Upper lobe of left lung (tissue), 6 donors: ENCODE data around the gene DALRD3. TPM values are rescaled to one million over a fixed set of nuclear protein-coding genes. Genes with fewer than 3 reads are reported as not detected.

Experiments used
- ATAC-seq, 2 donors: fragments of 200-7000 bp; cut with Tn5 transposase; one replicate each; pipeline ENCODE4 v1.9.1; 2022; ENCODE audit warnings: mild to moderate bottlenecking in 2 of 2, moderate library complexity in 2 of 2; ENCODE audit not compliant: low FRiP score in 2 of 2
- DNase-seq, 2 donors: peaks; one replicate each; pipeline ENCODE4 v3.0.0-alpha.2; 2019 to 2020
- H3K27ac ChIP-seq, 4 donors: fragments of 200-600 bp; sonication (generic); one replicate each; pipeline ENCODE4 v1.5.1; 2016 to 2019
- H3K27me3 ChIP-seq, 4 donors: fragments of 200-600 bp; sonication (generic); one replicate each; pipeline ENCODE4 v1.5.1; 2017 to 2019
- H3K36me3 ChIP-seq, 4 donors: fragments of 200-600 bp; sonication (generic); one replicate each; pipeline ENCODE4 v1.5.1; 2016 to 2019
- H3K4me1 ChIP-seq, 4 donors: fragments of 200-600 bp; sonication (generic); one replicate each; pipeline ENCODE4 v1.5.1; 2018 to 2019
- H3K4me3 ChIP-seq, 4 donors: fragments of 200-600 bp; sonication (generic); one replicate each; pipeline ENCODE4 v1.5.1; 2017 to 2019; ENCODE audit warnings: mild to moderate bottlenecking in 2 of 4, moderate library complexity in 1 of 4
- H3K9me3 ChIP-seq, 4 donors: fragments of 200-600 bp; sonication (generic); one replicate each; pipeline ENCODE4 v1.5.1; 2018 to 2019
- CTCF ChIP-seq, 6 experiments: fragments of 450-650 bp in 4 of 6; fragments of 200-600 bp in 2 of 6; sonication (generic) in 2 of 6; IDR thresholded peaks; one replicate each; pipeline ENCODE4 v1.5.1; 2016 to 2019; ENCODE audit warnings: antibody characterized with exemption in 6 of 6
- EP300 ChIP-seq, 4 donors: sonication (generic); formaldehyde crosslinking; IDR thresholded peaks; one replicate each; pipeline ENCODE4 v1.5.1; 2017; ENCODE audit warnings: antibody characterized with exemption in 4 of 4, control low read depth in 2 of 4
- POLR2A ChIP-seq, 4 donors: fragments of 450-650 bp; IDR thresholded peaks; one replicate each; pipeline ENCODE4 v1.5.1; 2016 to 2017; ENCODE audit warnings: antibody characterized with exemption in 4 of 4, mild to moderate bottlenecking in 2 of 4
- POLR2AphosphoS5 ChIP-seq, 2 donors: sonication (generic); formaldehyde crosslinking; IDR thresholded peaks; one replicate each; pipeline ENCODE4 v1.5.1; 2017; ENCODE audit warnings: antibody characterized with exemption in 2 of 2
- WGBS, 2 donors: methylation state at CpG; one replicate each; pipeline ENCODE4 v1.1.5; 2017 to 2018; 5-methylcytosine and 5-hydroxymethylcytosine counted together
- total RNA-seq, 6 donors: library from RNA; depleted of rRNA in 4 of 6; stranded (reverse); fragments of >200 nt in 4 of 6; gene quantifications; one replicate each; pipeline versions ENCODE4 v1.1.0 to v1.2.1, GENCODE V29; 2016 to 2021
- donor health status: DM: no; HTN: no; CAD: no; lungs with moderate emphysema.
- donor health status: DM: no; HTN: yes; CAD: no; lungs with severe emphysema.

Gene DALRD3
- total RNA-seq, 6 donors from 2014 or later, result 28.5 to 67.1 (median 35.7) TPM

- Histone ChIP-seq H3K36me3 (peaks cover 0 to 5% (median 2%) of the 10 kb centered on the region in 4 donors), H3K4me3 (peak overlapping the region; percentile 72 to 98 (median 89)), H3K27ac (peak overlapping the region; percentile 94 to 98 (median 97)), H3K27me3 (no peaks in the 10 kb centered on the region), H3K9me3 (no peaks in the 10 kb centered on the region), H3K4me1 (peaks cover 17 to 32% (median 18%) of the 10 kb centered on the region in 4 donors)
- 0 to 4% methylated on average over 2 to 29 of the region's 32 CpGs for WGBS, 2 donors
- DNase-seq (peak; percentile 50 to 88), ATAC-seq (peak; percentile 16 to 34)
- no peak for TF ChIP-seq POLR2AphosphoS5 (IDR thresholded peaks at IDR 0.05)
- TF ChIP-seq CTCF (IDR thresholded peaks at IDR 0.05), result no peak
- no peak for TF ChIP-seq POLR2A (IDR thresholded peaks at IDR 0.05)
Measured at GRCh38 chr3:49006408-49007067, 11.8 kb downstream of the DALRD3 start.

- TF ChIP-seq POLR2AphosphoS5 (IDR thresholded peaks at IDR 0.05) (no peak), POLR2A (IDR thresholded peaks at IDR 0.05) (no peak), EP300 (IDR thresholded peaks at IDR 0.05) (no peak), CTCF (IDR thresholded peaks at IDR 0.05) (no peak)
- DNase-seq (no peak), ATAC-seq (no peak)
- no peaks in the 10 kb centered on the region for H3K36me3 ChIP-seq
- H3K27me3 ChIP-seq, result no peaks in the 10 kb centered on the region
- H3K4me3 ChIP-seq, result peak overlapping the region in 3 of 4 donors; percentile 72 to 98 (median 84)
- H3K9me3 ChIP-seq, result no peaks in the 10 kb centered on the region
- H3K4me1 ChIP-seq, result peaks cover 17 to 32% (median 18%) of the 10 kb centered on the region in 4 donors
- WGBS, 2 donors, result 86 to 93% methylated on average over 1 to 5 of the region's 5 CpGs
- peak overlapping the region; percentile 94 to 98 (median 97) for H3K27ac ChIP-seq
Measured at GRCh38 chr3:49005998-49006397, 12.4 kb downstream of the DALRD3 start.

GRCh38 chr3:49005303-49005680 is 13.1 kb downstream of the DALRD3 start:
- H3K27ac ChIP-seq, result no peak overlapping the region
- H3K36me3 ChIP-seq, result no peaks in the 10 kb centered on the region
- no peaks in the 10 kb centered on the region for H3K9me3 ChIP-seq
- TF ChIP-seq POLR2AphosphoS5 (IDR thresholded peaks at IDR 0.05) (no peak), CTCF (IDR thresholded peaks at IDR 0.05) (no peak), EP300 (IDR thresholded peaks at IDR 0.05) (no peak), POLR2A (IDR thresholded peaks at IDR 0.05) (no peak)
- H3K4me3 ChIP-seq, result no peak overlapping the region
- H3K4me1 ChIP-seq, result peaks cover 17 to 32% (median 18%) of the 10 kb centered on the region in 4 donors
- WGBS, 2 donors, result 93 to 95% methylated on average over 2 to 3 of the region's 3 CpGs
- DNase-seq (no peak), ATAC-seq (no peak)
- no peaks in the 10 kb centered on the region for H3K27me3 ChIP-seq

GRCh38 chr3:49004352-49005302 is 13.8 kb downstream of the DALRD3 start:
- H3K36me3 ChIP-seq, result no peaks in the 10 kb centered on the region
- WGBS, 2 donors, result 81 to 85% methylated on average over 8 to 15 of the region's 16 CpGs
- H3K4me1 ChIP-seq, result peaks cover 17 to 30% (median 18%) of the 10 kb centered on the region in 4 donors
- DNase-seq (no peak), ATAC-seq (no peak)
- no peaks in the 10 kb centered on the region for H3K27me3 ChIP-seq
- no peaks in the 10 kb centered on the region for H3K9me3 ChIP-seq
- no peak overlapping the region for H3K27ac ChIP-seq
- H3K4me3 ChIP-seq, result no peak overlapping the region
- TF ChIP-seq POLR2A (IDR thresholded peaks at IDR 0.05) (no peak), POLR2AphosphoS5 (IDR thresholded peaks at IDR 0.05) (no peak), CTCF (IDR thresholded peaks at IDR 0.05) (no peak), EP300 (IDR thresholded peaks at IDR 0.05) (no peak)
